GM04503 (cell line): ENCODE measurements around the gene SEMA3D.

Source experiments
- DNase-seq: peaks from one replicate; pipeline ENCODE4 v3.0.0-alpha.2; 2012; ENCODE audit warnings: low read depth

The SEMA3D gene

DNA sequence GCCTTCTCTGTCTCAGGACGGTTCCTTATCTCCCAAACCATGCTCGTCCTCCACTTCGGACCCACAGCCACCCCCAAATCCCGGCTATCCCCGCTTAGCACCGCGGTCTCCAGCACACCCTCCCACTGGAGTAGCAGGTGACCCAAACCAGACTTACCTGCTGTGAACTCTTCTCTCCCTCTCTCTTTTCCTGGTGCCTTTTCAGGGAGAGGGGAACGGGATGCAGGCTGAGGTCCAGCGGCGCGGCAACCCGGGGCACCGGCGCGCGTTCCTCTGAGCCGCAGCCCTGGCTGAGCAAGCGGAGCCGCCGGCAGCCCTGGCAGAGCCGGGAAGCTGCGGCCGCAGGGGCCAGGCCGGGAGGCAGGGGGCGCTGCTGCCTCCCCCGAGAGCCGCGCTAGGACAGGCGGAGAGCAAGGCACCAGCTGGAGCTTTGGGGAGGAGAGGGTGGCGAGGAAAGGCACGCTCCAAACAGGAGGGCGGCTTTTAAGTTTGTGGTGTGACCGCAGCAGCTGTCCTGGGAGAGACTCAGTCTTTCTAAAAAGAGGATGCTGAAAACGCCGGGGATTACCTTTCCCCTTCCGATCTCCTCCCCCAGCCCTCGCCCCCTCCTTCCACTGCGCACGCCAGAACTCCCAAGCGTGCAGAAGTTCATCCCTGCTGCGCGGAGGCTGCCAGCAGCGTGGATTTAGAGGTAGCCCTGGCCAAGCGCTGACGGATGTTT lies at the start of gene SEMA3D:
SEMA3D (minus strand) TSS at position 536 of the 721 bp plus-strand sequence. CDS start 65,165 bp downstream, outside the sequence.
- DNase-seq = peak; percentile 39

DNA sequence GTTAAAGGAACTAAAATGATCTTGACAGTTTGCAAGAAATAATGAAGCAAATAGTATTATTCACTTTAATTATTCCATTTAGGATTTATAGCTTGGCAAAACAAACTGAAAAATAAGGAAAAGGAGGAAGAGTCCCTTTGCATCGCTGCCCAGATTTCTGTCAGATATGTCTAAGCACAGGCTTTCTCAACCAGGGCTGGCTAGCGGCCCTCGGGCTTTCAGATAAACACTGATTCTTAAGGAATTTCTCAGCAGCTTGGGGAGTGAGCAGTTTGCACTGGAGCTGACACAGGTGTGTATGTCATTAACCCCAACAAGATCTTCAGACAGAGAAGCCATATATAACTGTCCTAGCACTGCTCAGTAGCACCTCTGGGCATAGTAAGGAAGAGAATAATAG lies 47.9 kb upstream of the SEMA3D start:
- DNase-seq = no peak

DNA sequence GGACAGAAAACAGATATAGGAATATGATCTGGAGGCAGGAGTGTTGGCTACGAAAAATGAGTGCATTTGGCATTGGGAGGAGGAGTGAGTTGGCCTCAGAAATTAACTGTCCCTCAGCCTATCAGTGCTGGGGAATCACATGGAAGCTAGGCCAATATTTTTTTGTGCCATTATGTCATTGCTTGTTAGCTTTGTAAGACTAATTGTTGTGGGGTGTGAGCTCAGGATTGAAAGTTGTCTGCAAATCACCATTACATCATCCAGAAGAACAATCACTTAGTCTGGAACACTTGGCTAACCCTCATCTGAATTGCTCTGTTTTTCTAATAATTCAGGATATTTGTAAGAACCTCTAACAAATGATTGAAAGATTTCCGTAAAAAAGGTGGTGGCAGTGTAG lies 45.2 kb upstream of the SEMA3D start:
- no peak for DNase-seq

DNA sequence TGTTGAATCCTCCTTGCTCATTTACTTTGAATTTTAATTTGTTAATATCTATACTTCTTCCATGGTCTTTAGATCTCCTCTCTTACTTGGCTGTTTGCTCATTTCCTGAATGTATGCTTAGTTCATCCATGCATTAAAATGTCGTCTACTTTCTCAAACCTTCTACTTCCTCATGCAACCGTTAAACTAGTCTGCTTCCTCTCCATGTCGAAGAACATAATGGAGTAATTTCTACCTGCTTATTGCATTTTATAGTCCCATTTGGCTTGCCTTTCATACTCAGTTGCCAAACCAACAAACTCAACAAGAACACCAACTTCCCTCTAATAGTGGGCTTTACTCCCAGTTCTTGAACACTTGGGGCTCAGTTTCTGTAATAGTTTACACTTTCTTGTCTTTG lies 43.8 kb upstream of the SEMA3D start:
- no peak for DNase-seq

DNA sequence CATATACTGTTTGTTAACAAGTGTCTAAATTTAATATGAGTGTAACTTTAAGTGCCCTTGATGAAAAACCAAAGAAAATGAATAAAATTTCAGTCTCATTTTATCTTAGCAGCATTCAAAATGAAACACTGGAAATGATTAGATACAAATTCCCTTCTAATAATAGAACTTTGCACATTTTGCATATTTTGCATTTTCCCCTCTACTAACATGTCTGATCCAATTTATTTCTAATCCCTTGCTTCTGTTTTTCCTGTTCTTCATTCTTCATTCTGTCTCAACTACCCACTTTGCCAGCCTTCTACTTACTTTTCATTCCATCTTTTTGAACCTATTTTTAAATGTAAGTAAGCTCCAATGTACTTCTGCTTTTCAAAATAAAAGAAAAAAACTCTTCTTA lies 42.7 kb upstream of the SEMA3D start:
- DNase-seq = no peak

DNA sequence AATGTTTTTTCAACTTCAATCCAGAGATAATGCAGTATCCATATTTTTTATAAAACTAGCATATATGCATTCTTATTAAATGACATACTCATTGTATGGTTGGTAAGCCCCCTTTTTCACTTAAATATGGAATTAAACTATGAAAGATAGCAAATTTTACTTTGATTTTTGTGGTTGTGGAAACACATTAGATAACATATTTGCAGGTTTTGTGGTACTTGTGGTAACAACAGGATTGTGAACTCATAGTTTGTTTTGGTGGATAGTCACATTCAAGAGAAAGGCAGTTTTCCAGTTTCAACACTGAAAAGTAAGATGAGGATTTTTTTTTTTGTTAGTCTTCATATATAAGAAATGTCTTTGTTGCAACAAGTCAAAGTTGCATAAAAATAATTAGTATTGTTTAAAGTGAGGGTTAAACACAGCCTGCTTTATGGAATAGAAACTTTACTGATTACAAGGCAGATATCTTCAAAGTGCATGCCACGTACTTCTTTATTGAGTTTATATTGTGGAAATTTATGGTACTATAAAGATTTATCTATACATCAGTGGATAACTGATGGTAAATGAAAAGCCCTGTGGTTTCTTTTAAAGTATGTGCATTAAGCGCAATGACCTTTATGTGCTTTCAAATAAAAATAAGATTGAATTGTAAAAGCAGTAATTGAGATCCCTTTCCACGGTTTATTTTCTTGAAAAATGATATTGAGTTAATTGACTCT lies 39.7 kb upstream of the SEMA3D start:
- DNase-seq = no peak

DNA sequence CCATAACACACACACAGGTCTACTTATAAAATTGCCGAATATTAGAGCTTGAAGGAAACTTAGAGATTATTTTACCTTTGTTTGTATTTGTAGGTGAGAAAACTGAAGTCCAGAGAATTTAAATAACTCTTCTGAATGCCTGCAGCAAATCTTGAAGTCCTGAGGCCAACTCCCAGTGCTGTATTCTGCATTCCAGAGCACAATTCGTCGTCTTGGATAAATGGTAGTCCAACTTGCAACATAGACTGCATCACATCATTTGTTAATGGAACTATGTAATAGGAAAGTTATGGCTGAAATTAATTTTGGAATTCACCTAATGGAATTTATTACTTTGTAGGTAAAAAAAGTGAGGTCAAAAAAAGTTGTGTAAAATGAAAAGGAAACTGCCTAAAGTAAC lies 37.3 kb upstream of the SEMA3D start:
- DNase-seq = no peak

DNA sequence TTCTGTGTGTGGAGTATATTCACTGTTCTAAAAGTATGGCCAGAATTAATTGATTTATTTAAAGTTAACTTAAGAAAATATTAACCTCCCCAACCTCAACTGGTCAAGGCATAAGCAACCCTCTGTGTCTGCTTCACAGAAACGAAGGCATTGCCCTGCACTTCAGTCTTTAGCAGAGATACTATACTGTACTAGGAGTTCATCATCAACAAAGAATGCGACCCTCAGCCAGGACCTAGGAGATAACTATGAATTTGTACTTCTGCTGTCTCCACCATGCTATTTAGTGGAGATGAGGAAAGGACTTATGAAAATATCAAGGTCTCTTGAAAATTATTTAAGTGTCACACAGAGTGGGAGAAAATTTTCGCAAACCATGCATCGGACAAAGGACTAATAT lies 35.7 kb upstream of the SEMA3D start:
- no peak for DNase-seq

DNA sequence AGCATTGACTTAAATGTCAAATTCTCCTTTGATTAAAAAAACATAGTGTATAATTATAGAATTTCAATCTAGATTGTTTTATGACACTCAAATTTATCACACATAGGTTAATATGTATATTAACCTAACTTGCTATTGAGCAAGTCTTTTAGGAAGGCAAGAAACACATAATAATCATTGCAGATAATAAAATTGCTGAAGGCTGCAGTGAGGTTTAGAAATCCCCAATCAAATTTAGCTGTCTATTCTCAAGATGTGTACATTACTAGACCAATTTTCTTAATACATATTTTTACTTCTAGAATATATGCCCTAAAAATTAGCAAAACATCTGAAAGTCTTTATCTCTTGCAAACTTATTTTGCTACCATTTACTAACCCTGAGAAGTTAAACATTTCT lies 34.9 kb upstream of the SEMA3D start:
- DNase-seq = no peak

DNA sequence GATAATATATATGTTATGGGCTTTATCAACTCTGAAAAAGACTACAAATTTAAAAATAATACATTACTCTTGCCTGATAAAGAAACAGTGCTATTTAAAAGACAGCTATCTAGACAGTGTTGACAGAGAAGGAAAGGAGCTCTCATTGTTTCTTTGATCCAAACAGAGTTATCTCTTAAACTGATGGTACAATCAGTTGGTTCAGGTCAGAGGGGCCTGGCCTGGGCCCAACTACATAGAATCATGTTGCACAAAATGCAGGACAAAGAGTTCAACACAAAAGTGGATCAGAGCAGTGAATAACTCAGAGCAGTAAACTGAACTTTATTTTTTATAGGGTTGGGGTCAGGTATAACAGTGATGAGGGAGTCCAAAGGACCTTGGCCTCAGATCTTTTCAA lies 33.8 kb upstream of the SEMA3D start:
- DNase-seq = no peak

DNA sequence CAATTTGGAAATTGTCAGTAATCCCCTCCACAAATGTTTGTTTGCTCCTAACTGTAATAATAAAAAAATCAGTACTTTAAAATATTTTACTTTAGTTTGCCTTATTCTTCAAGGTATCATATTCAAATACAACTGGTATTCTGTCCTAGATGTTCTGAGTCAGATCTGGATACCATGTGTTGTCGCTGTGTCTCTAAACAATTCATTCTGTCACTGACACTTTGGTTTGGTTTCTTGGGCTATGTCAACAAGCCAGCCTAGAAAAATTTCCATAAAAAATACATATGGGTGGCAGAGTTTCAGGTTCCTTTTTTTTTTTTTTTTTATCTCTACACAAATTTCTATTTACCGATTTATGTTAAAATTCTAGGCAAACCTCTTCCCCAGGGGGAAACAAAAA lies 33.2 kb upstream of the SEMA3D start:
- DNase-seq = no peak

DNA sequence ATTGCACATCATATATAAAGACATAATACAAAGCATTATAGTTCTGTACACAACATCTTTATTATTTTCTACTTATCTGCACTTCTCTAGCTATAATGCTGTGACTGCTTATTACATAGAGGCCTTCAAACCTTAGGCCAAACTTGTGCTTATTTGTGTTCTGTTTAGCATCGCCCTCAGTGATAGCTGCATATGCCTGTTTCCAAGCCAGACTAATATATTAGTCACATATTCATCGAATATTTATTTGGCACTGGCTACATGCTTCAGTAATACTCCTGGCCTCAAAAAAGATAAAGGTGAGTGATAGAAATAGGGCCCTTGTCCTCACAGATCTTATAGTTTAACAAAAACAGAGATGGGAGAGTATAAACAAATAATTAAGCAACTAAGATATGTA lies 30.2 kb upstream of the SEMA3D start:
- DNase-seq = no peak

DNA sequence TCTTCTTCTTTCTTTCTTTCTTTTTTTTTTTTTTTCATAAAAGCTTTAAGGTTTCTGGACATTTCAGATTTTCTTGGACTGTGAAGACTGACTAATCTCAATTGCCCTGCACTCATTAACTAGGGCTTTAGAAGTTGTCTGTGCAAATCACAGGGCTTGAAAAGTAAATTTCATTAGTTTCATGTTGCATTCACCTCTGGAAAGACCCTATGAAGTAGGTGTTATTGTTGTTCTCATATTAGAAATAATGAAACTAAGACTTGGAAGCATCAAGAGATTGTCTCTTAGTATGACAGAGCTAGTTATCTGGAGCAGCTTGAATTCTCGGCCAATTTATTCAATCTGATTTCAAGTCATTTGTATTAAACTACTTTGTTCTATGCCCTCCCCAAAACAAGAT lies 28.2 kb upstream of the SEMA3D start:
- no peak for DNase-seq

DNA sequence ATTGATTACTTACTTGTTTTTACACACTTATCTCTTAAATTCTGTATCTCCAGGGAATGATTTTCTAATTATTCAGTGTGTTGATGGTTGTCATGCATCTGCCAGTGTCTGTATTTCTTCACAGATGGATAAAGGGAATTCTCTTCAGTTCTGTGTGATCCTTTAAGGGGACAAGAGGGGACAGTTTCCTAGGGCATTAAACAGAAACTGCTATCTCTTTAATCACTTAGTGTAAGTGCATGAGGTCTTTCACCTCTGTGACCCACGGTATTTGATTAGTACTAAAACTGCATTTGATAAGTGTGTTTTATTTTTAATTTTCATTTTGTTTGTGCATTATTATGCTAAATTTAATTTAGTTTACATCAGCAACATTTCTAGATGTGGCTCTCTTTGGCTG lies 26.6 kb upstream of the SEMA3D start:
- no peak for DNase-seq

DNA sequence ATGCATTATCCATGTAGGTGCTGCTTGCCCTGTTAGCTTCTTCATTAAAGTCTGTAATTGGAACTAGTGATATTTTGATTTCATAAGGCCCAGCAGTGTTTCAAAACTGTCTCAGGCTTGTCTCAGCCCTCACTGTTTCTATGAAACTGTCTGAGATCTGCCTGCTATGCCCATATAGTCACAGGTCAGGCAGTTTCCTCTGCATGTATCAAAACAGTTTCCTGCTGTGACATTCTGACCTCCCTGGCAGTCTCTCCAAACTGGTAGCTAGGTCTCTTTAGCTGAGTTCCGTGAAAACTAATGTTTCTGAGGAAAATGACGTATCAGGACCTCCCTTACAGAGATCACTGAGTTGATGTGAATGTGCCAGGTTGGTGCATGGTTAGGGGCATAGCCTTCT lies 18.9 kb upstream of the SEMA3D start:
- no peak for DNase-seq

DNA sequence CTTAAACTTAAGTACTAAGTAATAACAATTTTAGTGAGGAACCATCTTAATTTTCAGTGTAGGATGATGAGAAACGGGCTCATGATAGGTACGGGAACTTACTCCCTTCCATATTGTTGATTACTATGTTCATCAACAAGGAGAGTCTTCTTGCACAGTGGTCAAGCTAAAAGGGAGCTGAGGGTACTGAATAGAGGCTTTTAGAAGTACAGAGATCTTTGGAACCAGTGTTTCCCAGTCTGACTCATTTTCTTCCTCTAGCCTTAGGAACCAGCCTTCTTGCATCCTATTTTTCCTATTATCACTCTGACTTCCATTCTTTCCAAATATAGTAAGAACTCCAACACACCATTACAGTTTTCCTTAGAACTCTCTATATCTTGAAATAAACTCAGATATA lies 17.6 kb upstream of the SEMA3D start:
- DNase-seq = no peak

DNA sequence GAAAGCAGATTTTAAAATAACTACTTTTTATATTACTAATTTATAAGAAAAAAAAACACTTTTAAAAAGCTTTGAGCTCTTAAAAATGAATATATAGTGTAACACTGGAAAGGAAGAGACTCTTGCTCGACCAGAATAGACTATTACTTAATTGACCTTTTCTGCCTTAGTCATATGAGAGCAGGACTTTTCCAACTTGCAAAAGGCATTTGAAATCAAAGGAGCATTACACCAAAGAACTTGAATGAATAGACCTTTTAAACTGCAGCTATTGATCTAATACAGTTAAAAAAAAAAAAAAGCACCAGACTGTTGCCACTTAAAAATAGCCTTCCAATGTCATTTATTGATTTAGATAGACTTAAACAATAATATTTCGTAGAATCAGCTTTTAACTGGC lies 17.2 kb upstream of the SEMA3D start:
- DNase-seq = no peak

DNA sequence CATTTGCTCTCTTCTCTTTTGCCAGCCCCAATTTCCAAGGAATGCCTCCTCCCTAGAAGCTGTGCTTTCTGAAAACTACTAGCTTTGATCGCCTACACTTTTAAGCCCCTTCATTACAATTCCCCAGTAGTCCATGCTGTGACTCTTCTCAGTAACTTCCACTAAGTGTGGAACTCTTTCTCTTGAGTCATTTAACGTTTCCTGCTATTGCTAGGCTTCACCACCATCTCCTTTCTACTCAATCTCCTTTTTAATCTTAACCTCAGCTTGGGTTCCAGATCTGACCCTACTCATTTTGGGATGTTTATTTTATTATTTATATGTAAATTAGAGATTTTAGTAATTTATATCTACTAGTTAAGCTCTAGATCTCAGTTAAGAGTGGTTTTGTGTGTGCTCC lies 14.4 kb upstream of the SEMA3D start:
- DNase-seq = no peak

DNA sequence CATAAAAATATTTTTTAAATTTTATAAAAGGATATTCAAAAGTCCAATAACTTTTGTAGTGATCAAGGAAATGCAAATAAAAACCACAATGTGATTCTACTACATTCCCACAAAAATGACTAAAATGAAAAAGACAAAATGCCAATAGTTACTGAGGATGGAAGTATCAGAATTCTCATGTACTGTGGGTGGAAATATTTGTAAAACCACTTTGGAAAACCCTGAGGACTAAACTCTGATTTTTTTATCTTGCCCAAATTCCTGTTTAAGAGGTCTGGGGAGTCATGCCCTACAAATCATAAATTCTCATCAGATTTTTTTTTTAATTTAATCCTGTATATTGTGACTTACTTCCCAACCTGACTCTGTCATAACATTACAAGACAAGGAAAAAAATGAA lies 9.8 kb upstream of the SEMA3D start:
- DNase-seq = no peak

DNA sequence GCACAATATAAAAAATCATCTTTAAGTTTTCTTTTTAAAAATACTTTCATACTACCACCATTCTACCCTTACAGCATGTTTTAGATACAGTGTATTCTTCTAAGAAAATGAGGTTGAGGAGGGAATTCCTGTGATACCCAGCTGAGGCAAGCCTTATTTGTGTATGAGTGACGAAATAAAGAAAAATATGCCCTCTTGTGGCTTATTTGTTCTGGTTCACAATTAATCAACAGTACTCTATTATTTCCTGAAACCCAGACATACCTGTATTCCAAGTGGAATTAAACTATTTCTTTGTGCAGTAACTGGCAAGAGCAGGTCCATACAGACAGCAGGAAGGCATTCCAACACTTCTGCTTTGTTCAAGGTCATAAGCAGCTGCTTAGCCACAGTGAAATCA lies 4.5 kb upstream of the SEMA3D start:
- no peak for DNase-seq

DNA sequence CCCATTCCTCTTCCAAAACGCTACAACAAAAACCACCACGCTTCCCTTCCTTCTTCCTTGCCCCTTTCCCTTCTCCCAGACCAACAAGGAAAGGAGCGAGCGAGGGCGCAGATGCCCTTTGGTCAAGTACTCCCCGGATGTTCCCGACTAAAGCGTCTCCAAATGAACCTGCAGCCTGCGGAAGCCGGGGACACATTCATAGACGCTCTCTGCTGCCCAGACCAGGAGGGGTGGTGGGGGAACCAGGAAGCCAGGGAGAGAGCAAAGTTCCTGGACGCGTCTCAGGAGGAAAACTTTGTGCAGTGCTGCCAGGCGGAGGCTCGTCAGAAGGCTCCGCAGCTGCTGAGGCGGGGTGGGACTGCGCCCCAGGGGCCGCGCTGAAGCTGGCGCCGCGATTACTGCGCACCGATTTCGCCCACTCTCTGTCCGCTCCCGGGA lies 754 bp downstream of the SEMA3D start:
- peak; percentile 31 for DNase-seq

DNA sequence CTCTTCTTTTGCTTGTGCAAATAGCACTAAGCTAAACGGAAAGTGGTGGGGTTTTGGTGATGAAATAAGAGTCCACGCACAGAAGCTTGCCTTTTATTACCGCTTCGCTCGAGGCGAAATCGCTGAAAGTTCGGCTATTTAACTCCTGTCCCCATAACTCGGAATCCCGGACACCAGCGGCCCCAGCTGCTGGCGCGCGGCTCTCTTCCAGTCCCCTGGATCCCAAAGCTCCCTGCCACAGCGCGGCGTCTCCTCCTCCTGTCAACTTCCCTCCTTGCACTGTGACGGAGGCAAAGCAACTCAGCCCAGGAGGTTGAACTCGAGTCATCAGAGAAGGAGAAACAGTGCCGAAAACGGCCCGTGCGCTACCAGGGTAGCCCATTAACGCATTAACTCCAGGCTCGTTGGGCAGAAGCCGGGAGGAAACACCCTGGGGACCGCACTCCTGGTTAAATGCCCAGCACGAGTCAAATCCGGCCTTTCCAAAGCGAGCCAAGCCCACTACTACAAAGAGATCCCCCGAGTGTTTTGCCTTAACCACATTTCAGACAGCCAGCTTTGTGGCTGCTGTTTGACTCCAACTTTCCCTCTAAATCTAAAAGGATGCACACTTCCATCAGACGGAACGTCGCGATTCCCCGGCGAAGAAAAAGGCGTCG lies 1.3 kb downstream of the SEMA3D start:
- peak; percentile 43 for DNase-seq
